Cardiac fibroblast (primary cell): ENCODE measurements around the gene SSH2.

Experiments
- DNase-seq, 2 donors: peaks; one replicate each; pipeline versions ENCODE4 v3.0.0 to v3.0.0-alpha.2; 2010; ENCODE audit warnings: low read depth in 2 of 2
- H3K4me3 ChIP-seq, 2 donors: replicated peaks in 1 of 2; 1 replicate in 1 of 2; 2 replicates in 1 of 2; pipeline ENCODE4 v1.5.1; 2011; ENCODE audit warnings: low read depth in 2 of 2, low read length in 2 of 2, mild to moderate bottlenecking in 2 of 2, moderate library complexity in 1 of 2
- TF ChIP-seq, protein P1 (sequence below): IDR thresholded peaks from one replicate; pipeline ENCODE4 v1.5.1; 2011; ENCODE audit warnings: low read depth, mild to moderate bottlenecking, low read length, inconsistent platforms

Gene SSH2

DNA sequence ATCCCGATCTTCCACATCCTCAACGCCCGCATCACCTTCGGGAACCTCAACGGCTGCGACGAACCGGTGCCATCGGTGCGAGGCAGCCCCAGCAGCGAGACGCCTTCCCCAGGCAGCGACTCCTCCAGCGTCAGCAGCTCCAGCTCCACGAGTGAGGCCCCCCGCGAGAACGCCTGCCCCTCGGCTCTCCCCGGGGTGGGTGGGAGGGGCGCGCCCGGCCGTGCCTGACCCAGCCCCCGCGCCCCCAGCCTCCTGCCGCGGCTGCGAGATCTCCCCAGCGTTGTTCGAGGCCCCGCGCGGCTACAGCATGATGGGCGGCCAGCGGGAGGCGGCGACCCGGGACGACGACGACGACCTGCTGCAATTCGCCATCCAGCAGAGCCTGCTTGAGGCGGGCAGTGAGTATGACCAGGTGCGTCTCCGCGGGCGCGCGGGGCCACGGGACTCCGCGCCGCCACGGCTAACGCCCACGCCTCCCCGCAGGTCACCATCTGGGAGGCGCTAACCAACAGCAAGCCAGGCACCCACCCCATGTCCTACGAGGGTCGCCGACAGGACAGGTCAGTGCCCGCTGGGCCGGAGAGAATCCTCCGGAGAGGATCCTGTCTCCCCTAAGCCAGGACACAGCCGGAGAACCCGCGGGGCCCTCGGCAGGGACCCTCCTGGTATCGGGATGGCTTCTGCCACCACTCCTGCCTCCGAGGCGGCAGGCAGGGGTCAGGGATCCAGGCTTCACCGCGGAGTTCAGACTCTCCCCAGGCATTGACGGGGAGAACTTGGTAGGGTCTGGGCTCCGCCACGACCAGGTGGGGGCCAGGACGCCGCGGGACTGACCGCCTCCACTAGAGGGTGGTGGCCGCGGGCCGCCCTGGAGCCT lies 317.4 kb downstream of the SSH2 start:
- TF ChIP-seq, protein P1, sequence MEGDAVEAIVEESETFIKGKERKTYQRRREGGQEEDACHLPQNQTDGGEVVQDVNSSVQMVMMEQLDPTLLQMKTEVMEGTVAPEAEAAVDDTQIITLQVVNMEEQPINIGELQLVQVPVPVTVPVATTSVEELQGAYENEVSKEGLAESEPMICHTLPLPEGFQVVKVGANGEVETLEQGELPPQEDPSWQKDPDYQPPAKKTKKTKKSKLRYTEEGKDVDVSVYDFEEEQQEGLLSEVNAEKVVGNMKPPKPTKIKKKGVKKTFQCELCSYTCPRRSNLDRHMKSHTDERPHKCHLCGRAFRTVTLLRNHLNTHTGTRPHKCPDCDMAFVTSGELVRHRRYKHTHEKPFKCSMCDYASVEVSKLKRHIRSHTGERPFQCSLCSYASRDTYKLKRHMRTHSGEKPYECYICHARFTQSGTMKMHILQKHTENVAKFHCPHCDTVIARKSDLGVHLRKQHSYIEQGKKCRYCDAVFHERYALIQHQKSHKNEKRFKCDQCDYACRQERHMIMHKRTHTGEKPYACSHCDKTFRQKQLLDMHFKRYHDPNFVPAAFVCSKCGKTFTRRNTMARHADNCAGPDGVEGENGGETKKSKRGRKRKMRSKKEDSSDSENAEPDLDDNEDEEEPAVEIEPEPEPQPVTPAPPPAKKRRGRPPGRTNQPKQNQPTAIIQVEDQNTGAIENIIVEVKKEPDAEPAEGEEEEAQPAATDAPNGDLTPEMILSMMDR = no peak
- no peak for DNase-seq
- no peak overlapping the region for H3K4me3 ChIP-seq

DNA sequence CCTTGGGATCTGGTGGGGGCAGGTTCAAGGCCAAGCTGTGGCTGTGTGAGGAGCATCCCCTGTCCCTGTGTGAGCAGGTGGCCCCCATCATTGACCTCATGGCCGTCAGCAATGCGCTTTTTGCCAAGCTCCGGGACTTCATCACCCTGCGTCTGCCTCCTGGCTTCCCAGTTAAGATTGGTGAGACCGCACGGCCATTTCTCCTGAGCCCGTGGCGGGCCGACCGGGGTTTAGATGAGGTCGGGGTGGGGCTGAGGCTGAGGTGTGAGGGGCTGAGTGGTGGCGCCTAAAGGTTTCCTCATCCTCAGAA lies 318.0 kb downstream of the SSH2 start:
- no peak overlapping the region for H3K4me3 ChIP-seq
- TF ChIP-seq, protein P1 = no peak
- no peak for DNase-seq

DNA sequence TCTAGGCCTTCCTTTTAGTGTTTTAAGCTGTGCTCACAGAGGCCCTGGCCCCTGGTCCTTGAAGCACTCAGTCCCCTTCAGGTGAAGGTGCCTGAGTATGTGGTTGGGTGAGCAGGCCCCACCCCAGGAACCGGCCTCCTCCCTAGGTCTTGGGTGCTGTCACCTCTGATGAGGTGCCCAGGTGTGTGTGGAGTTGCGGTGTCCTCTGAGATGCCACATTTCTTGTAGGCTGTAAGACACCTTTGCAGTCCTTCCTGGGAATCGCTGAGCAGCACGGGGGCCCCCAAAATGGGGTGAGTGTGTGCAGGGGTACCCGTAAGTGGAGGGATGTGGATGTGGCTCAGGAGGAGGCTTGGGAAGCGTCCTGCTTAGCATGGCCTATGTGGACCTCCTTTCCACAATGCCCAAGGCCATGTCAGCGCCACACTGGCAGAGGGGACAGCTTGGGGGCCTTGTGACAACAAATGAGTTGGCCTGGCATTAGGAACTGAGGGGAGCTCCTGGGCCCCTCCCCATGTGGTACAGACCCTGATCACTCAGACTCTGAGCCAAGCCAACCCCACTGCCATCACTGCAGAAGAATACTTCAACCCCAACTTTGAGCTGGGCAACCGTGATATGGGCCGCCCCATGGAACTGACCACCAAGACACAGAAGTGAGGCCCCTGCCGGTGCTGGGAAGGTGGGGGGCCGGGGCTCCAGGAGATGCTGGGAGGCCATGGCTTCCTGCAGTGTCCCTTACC lies 318.5 kb downstream of the SSH2 start:
- DNase-seq = no peak
- TF ChIP-seq, protein P1 = no peak
- H3K4me3 ChIP-seq = no peak overlapping the region

DNA sequence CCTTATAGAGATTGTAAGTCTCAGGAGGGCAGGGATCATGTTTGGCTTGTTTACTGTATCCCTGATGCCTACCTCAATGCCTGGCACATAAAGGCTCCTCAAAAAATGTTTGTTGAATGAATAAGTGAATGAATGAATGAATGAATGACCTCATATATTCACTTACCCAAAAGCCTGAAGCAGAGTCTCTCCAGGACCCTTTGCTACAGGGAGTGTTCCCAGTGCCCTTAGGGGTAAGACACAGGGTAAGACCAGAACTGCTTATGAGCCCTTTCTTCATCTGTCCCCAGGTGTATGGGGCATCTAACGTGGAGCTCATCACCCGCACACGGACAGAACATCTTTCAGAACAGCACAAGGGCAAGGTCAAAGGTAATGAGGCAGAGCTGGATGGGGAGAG lies 319.6 kb downstream of the SSH2 start:
- TF ChIP-seq, protein P1 = no peak
- no peak for DNase-seq
- H3K4me3 ChIP-seq = no peak overlapping the region

DNA sequence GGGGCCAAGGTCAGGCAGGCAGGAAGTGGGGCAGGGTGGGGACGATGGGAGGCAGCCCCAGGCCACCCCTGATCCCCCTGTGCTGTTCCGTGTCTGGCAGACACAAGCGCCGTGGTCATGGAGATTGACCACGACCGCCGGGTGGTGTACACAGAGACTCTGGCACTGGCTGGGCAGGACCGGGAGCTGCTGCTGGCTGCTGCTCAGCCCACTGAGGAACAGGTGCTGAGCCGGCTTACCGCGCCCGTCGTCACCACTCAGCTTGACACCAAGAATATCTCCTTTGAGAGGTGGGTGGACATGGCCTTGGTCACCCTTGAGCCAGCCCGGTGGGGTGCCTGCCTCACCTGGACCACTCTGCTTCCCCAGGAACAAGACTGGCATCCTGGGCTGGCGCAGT lies 321.0 kb downstream of the SSH2 start:
- no peak overlapping the region for H3K4me3 ChIP-seq
- DNase-seq = no peak
- TF ChIP-seq, protein P1 = no peak

DNA sequence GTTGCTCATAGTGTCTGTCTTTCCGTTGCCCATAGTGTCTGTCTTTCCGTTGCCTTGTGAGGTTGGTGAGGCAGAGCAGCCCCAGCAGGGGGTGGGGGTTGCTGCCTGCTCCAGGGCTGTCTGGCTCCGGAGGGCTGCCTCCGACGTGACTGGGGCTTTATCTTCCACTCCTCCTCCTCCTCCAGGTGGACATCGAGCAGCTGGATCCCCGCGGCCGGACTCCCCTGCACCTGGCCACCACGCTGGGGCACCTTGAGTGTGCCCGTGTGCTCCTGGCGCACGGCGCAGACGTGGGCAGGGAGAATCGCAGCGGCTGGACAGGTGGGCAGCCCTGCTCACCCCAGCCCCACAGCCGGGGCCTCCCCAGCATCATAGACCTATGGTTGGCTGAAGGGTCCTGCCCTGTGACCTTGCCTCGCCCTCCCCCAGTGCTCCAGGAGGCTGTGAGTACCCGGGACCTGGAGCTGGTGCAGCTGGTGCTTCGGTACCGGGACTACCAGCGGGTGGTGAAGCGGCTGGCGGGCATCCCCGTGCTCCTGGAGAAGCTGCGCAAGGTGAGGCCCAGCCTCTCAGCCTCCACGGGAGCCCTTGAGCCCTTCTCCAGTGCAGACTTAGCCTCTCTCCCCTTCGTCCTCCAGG lies 322.4 kb downstream of the SSH2 start:
- H3K4me3 ChIP-seq = no peak overlapping the region
- TF ChIP-seq, protein P1 = no peak
- no peak for DNase-seq
